IPS DF 4.7 (cell line): ENCODE data around the gene BCL2L13.
"Not testable (repeated sequence)": the region's sequence is repeated elsewhere in the genome, so short reads cannot be mapped to it uniquely, and the experiment has no call there.

Experiments used
- DNase-seq: peaks from one replicate; pipeline ENCODE4 v3.0.0-alpha.2; 2013; ENCODE audit warnings: low spot score; ENCODE audit errors: extremely low read depth

Gene BCL2L13

GRCh38 chr22:17636850-17637249 is 1.7 kb upstream of the BCL2L13 start:
- DNase-seq: not testable (repeated sequence)

- no peak for DNase-seq
Observed at GRCh38 chr22:17637490-17638181, 921 bp upstream of the BCL2L13 start.

GRCh38 chr22:17638182-17638431 is 450 bp upstream of the BCL2L13 start:
- DNase-seq: no peak

DNA sequence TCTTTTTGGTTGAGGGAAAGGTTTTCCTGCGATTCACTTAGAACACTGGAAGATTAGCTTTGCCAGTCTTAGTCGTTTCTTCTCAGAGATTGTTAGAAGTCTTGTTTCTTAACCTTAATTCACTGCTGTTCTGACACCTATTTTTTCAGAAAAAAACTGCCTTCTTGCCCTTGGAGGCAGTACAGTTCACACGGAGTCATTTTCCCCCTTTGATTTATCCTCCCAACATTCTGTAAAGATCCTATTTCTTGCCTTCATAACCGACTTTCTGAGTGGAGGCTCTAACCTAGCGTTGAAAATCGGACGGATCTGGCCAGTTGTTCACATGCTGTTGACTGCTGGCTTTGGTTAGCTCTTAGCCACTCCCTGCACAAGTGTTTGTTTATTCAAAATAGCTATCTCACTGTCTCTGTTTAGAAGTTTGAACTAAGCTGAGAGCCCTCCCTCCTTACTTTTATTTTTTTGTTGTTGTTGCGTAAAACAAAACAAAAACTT is 737 bp downstream of the BCL2L13 start:
- no peak for DNase-seq

DNA sequence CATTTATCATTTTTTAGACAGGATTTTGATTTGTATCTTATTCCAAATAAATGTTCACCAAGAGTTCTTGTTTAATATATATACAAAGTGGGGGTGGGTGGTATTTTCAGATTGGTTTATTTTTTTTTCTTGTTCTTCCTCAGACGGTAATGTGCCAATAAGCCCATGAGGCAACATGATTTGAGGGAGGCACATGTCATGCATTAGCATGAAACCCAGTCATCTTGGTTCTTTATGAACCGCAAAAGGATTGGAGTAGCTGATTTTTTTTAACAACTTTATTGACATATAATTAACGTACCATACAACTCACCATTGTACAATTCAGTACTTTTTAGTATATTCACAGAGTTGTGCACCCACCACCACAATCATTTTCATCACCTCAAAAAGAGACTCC is 2.7 kb downstream of the BCL2L13 start:
- no peak for DNase-seq

GRCh38 chr22:17642357-17642756 is 3.8 kb downstream of the BCL2L13 start:
- not testable (repeated sequence) for DNase-seq

GRCh38 chr22:17647452-17647851 is 8.9 kb downstream of the BCL2L13 start:
- DNase-seq: no peak

DNA sequence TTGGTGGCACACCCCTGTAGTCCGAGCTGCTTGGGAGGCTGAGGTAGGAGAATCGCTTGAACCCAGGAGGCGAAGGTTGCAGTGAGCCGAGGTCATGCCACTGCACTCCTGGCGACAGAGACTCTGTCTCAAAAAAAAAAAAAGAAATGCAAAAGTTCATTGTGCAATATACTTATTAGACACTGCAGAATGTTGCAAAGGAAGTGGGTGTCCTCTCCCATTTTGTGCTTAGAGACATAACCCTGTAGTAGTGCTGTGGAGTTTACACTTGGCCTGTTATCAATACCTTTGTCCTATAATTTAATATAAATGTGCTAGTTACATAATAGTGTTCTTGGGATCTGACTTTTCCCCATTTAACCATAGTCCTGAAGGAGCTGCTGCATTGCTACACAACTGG is 9.4 kb downstream of the BCL2L13 start:
- no peak for DNase-seq

DNA sequence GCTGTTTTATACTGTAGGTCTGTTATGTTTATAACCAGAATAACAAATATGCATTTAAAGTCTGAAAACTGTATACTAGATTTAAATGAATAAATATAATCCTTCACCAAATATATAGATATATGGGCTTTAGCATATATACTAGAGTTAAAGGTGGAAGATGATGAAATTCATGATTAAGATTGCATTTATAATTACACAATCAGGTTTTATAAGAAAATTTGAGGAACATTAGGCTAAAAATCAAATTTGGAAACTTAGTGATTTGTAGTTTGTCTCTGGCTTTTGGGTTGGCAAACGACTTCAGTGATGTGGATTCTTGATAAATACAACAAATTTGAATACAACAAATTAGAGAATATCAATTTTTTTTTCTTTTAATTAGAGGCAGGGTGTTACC is 10.0 kb downstream of the BCL2L13 start:
- no peak for DNase-seq

DNA sequence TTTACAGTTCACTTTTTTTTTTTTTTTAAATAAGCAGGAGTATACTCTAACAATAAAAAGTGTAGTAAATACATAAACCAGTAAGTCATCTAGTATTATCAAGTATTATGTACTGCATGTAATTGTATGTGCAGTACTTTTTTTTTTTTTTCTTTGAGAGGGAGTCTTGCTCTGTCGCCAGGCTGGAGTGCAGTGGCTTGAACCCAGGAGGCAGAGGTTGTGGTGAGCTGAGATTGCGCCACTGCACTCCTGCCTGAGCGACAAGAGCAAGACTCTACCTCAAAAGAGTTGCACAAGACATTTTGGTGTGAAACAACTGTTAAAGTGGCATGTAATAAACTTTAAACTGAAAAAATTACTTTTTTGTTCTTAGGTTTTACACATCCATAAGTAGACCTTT is 16.7 kb downstream of the BCL2L13 start:
- no peak for DNase-seq

GRCh38 chr22:17656870-17657395 is 18.4 kb downstream of the BCL2L13 start:
- no peak for DNase-seq

DNA sequence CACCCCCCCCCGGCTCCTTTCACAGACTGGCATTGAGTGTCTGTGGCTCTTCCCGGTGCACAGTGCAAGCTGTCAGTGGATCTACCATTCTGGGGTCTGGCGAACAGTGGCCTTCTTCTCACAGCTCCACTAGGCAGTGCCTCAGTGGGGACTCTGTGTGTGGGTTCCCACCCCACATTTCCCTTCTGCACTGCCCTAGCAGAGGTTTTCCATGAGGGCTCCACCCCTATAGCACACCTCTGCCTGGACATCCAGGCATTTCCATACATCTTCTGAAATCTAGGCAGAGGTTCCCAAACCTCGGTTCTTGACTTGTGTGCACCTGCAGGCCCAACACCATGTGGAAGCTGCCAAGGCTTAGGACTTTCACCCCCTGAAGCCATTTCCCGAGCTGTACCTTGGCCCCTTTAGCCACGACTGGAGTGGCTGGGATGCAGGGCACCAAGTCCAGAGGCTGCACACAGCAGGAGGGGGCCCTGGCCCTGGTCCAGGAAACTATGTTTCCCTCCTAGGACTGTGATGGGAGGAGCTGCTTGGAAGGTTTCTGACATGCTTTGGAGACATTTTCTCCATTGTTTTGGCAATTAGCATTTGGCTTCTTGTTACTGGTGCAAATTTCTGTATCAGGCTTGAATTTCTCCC is 26.0 kb downstream of the BCL2L13 start:
- no peak for DNase-seq

DNA sequence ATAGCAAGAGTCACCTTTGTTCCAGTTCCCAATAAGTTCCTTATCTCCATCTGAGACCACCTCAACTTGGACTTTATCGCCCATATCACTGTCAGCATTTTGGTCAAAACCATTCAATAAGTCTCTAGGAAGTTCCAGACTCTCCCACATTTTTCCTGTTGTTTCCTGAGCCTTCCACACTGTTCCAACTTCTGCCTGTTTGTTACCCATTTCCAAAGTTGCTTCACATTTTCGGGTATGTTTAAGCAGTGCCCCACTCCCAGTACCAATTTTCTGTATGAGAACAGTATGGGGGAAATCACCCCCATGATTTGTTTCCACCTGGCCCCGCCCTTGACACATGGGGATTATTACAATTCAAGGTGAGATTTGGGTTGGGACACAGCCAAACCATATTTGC is 26.7 kb downstream of the BCL2L13 start:
- DNase-seq: no peak

DNA sequence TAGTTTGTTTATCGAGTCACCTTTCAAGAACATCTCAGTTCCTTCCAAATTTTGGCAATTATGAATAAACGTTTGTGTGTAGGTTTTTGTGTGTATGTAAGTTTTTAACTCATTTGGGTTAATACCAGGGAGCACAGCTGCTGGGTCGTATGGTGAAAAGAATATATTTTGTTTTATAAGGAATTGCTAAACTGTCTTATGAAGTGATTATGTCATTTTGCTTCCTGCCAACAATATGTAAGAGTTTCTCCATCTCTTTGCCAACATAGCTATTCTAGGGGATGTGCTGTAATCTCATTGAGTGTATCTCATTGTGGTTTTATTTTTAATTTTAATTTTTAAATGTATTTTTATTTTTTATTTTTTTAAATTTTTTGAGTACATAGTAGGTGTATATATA is 27.3 kb downstream of the BCL2L13 start:
- DNase-seq: no peak

- DNase-seq: not testable (repeated sequence)
Observed at GRCh38 chr22:17671521-17672092, 33.0 kb downstream of the BCL2L13 start.

DNA sequence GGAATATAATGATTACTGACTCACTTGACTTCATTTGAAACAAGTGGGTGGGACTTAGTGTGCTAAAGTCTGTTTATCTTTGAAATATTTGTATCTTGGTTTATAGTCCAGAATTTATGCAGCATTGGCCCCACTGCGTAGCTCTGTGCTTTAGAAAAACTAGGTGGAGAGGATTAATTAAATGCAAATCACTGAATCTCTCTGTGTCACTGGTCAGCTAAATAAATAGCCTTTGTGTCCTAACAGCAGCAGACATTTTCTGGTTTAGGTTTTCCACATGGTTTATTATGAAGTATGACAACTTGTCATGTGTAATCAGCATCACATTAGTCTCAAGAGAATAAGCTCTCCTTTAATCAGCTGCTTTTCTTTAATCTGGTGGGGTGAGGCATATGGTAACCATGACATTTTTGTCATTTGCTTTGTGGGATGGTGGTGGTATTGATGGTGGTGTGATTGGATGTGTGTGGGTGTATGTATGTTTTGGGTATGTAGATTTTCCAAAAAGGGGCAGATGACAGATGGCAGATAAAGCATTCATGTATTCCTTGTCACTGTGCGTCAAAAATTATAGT is 33.9 kb downstream of the BCL2L13 start:
- no peak for DNase-seq

- DNase-seq: no peak
Observed at GRCh38 chr22:17674152-17674551, 35.6 kb downstream of the BCL2L13 start.

DNA sequence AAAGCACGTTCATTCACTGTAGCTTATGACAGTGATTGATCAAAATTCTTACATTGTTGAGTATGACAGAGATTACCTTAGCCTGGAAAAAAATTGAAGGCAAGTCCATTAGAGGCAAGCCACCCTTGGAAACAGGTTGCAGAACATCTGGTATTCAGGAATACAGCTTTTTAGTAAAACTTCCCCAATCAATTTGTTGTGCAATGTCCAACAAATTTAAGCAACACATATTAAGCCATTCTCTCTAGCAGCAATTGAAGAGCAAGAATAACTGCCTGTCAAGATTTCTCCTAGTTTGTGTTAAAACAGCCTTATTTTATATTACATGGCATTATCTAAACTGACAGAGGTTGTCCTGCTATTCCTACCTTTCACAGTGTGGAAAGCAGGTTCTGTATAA is 37.0 kb downstream of the BCL2L13 start:
- DNase-seq: no peak

DNA sequence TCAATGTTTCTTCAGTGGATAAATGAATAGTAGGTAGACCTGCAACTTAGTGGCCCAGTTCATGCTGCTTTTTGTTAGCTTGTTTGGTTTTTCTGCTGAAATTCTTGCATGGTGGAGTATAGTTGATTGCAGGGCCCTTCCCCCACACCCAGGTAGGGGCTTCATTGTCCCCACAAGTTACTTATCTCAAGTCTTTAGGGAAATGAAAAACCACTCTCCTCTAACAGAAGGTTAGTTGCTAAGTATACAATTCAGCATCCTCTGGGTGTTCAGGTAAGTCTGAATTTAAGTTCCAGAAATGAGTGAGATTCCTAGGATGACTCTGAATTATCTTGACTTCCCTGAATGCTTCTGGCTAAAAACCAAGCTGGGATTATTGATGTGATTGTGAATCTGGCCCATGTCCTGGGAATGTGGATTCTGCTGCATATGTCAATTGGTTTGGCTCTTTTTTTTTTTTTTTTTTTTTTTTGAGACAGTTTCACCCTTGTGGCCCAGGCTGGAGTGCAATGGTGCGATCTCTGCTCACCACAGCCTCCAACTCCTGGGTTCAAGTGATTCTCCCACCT is 40.3 kb downstream of the BCL2L13 start:
- DNase-seq: peak; percentile 7

DNA sequence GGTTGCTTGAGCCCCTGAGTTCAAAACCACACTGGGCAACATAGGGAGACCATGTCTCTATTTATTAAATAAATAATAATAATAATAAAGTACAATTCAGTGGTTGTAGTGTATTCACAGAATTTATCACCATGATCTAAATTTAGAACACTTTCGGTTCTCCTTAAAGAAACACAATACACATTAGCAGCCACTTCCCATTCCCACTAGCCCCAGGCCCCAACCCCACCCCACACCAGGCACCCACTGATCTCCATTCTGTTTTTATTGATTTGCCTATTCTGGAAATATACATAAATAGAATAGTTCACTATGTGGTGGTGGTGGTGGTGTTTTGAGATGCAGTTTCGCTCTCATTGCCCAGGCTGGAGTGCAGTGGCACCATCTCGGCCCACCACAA is 45.7 kb downstream of the BCL2L13 start:
- DNase-seq: no peak

- DNase-seq: no peak
Observed at GRCh38 chr22:17692841-17693240, 54.3 kb downstream of the BCL2L13 start.

- no peak for DNase-seq
Observed at GRCh38 chr22:17694193-17694592, 55.6 kb downstream of the BCL2L13 start.
